ENCODE data around the gene CCN5. TPM values are rescaled to one million over a fixed set of nuclear protein-coding genes. Genes with fewer than 3 reads are reported as not detected.

The CCN5 gene
- total and polyA plus RNA-seq, 2 of the 13 experiments (the other 11 are each of a cell fraction or from before 2014, with no cell fraction given), result 0.12 TPM; not detected in 1

DNA sequence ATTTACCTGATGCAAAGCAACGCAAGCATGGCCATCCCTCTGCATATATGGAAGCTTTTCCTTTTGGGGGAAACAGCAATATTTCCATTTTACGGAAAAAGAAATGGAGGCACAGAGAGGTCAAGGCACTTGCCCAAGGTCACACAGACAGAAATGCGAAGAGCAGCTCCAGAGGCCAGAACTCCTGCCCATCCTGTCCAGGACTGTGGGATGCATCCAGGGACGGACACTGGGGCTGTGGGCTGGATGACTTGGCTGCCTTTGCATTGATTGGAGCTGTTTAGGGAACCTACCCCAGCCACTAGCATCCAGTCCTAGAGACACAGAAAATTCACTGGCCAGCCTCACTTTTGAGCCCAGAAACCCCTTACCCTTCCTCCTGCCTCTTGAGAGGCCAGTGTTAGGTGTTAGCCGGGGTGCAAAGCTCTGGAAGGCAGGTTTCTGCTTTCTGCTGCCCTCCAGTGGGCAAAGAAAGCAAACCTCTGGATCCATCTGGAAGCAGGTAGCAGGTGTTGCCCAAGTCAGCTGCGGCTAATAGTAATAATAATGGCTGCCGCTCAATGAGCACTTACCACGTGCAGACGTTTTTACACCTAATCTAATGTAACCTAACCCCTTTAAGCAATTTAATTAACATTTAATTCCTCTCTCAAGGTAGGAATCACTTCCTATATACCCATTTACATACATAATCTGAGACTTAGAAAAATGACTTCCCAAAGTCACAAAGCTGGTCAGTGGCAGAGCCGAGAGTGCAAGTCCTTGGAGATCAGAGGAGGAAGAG lies 31.7 kb upstream of the CCN5 start (continued):
- TF ChIP-seq, protein P1, sequence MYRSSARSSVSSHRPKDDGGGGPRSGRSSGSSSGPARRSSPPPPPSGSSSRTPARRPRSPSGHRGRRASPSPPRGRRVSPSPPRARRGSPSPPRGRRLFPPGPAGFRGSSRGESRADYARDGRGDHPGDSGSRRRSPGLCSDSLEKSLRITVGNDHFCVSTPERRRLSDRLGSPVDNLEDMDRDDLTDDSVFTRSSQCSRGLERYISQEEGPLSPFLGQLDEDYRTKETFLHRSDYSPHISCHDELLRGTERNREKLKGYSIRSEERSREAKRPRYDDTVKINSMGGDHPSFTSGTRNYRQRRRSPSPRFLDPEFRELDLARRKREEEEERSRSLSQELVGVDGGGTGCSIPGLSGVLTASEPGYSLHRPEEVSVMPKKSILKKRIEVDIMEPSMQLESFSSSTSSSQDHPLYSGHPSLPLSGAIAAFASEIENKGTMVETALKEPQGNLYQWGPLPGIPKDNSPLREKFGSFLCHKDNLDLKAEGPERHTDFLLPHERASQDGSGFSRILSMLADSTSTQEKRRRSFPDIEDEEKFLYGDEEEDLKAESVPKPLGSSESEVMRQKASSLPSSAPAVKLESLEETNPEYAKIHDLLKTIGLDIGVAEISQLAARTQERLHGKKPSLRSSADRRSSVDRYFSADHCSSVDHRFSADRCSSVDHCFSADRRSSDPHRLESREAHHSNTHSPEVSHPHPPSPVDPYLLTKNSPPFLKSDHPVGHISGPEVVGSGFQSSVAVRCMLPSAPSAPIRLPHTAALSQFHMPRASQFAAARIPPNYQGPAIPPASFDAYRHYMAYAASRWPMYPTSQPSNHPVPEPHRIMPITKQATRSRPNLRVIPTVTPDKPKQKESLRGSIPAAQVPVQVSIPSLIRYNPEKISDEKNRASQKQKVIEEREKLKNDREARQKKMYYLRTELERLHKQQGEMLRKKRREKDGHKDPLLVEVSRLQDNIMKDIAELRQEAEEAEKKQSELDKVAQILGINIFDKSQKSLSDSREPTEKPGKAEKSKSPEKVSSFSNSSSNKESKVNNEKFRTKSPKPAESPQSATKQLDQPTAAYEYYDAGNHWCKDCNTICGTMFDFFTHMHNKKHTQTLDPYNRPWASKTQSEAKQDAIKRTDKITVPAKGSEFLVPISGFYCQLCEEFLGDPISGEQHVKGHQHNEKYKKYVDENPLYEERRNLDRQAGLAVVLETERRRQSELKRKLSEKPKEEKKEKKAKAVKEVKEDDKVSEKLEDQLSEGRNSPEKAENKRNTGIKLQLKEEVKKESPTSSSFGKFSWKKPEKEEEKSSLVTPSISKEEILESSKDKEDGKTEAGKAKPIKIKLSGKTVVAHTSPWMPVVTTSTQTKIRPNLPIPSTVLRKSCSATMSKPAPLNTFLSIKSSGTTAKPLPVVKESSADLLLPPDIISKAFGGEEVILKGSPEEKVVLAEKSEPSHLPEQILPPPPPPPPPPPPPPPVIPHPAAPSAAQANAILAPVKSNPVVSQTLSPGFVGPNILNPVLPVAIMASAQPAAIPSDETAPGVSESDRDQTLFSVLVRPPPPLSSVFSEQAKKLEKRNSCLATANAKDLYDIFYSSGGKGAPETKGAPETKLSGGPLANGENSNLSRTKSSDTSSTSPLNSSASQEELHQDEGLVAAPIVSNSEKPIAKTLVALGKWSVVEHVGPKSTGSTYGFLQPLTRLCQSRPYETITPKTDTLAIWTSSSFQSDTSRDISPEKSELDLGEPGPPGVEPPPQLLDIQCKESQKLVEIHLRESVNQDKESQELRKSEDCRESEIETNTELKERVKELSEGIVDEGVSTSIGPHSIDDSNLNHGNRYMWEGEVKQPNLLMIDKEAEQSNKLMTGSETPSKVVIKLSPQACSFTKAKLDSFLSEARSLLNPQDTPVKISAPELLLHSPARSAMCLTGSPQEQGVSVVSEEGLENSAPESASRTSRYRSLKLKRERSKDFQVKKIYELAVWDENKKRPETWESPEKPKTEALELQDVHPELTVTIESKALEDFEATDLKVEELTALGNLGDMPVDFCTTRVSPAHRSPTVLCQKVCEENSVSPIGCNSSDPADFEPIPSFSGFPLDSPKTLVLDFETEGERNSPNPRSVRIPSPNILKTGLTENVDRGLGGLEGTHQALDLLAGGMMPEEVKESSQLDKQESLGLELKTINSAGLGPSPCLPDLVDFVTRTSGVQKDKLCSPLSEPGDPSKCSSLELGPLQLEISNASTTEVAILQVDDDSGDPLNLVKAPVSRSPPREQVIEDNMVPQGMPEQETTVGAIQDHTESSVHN (CRISPR knock-in tag; IDR thresholded peaks at IDR 0.05), result 0 out of 2 replicates have a peak, but pooled peaks have one; percentile 37
- TF ChIP-seq ZNF530 (CRISPR knock-in tag; IDR thresholded peaks at IDR 0.05; ENCODE audit: low read depth), result no peak
- TF ChIP-seq KDM2A (CRISPR knock-in tag; IDR thresholded peaks at IDR 0.05; ENCODE audit: borderline replicate concordance, low read depth), result peak; percentile 50; the same call in 1 of the 2 replicates
- 0 out of 2 replicates have a peak, but pooled peaks have one; percentile 32 for TF ChIP-seq NRL (CRISPR knock-in tag; IDR thresholded peaks at IDR 0.05; ENCODE audit: borderline replicate concordance)
- TF ChIP-seq, protein P2, sequence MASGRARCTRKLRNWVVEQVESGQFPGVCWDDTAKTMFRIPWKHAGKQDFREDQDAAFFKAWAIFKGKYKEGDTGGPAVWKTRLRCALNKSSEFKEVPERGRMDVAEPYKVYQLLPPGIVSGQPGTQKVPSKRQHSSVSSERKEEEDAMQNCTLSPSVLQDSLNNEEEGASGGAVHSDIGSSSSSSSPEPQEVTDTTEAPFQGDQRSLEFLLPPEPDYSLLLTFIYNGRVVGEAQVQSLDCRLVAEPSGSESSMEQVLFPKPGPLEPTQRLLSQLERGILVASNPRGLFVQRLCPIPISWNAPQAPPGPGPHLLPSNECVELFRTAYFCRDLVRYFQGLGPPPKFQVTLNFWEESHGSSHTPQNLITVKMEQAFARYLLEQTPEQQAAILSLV (CRISPR knock-in tag; IDR thresholded peaks at IDR 0.05; ENCODE audit: borderline replicate concordance), result no peak
- TF ChIP-seq SRF (IDR thresholded peaks at IDR 0.05; ENCODE audit: low read depth, low read length), result no peak
- TF ChIP-seq, protein P3, sequence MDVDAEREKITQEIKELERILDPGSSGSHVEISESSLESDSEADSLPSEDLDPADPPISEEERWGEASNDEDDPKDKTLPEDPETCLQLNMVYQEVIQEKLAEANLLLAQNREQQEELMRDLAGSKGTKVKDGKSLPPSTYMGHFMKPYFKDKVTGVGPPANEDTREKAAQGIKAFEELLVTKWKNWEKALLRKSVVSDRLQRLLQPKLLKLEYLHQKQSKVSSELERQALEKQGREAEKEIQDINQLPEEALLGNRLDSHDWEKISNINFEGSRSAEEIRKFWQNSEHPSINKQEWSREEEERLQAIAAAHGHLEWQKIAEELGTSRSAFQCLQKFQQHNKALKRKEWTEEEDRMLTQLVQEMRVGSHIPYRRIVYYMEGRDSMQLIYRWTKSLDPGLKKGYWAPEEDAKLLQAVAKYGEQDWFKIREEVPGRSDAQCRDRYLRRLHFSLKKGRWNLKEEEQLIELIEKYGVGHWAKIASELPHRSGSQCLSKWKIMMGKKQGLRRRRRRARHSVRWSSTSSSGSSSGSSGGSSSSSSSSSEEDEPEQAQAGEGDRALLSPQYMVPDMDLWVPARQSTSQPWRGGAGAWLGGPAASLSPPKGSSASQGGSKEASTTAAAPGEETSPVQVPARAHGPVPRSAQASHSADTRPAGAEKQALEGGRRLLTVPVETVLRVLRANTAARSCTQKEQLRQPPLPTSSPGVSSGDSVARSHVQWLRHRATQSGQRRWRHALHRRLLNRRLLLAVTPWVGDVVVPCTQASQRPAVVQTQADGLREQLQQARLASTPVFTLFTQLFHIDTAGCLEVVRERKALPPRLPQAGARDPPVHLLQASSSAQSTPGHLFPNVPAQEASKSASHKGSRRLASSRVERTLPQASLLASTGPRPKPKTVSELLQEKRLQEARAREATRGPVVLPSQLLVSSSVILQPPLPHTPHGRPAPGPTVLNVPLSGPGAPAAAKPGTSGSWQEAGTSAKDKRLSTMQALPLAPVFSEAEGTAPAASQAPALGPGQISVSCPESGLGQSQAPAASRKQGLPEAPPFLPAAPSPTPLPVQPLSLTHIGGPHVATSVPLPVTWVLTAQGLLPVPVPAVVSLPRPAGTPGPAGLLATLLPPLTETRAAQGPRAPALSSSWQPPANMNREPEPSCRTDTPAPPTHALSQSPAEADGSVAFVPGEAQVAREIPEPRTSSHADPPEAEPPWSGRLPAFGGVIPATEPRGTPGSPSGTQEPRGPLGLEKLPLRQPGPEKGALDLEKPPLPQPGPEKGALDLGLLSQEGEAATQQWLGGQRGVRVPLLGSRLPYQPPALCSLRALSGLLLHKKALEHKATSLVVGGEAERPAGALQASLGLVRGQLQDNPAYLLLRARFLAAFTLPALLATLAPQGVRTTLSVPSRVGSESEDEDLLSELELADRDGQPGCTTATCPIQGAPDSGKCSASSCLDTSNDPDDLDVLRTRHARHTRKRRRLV (CRISPR knock-in tag; IDR thresholded peaks at IDR 0.05), result no peak
- TF ChIP-seq ZNF33A (CRISPR knock-in tag; IDR thresholded peaks at IDR 0.05; ENCODE audit: borderline replicate concordance), result no peak
- peak; percentile 69 for TF ChIP-seq YY1 (IDR thresholded peaks at IDR 0.05; ENCODE audit: insufficient read depth, insufficient replicate concordance, low read depth, low read length)
